Naive thymus-derived CD8-positive, alpha-beta T cell (primary cell): ENCODE results near the gene PPFIA2. TPM values are rescaled to one million over a fixed set of nuclear protein-coding genes. Genes with fewer than 3 reads are reported as not detected.
"Not testable (repeated sequence)": the region's sequence is repeated elsewhere in the genome, so short reads cannot be mapped to it uniquely, and the experiment has no call there.

Experiments used
- ATAC-seq, 2 donors: fragments of 150-1000 bp; cut with Tn5 transposase in 1 of 2; sonication (Bioruptor Pico), chemical (Tn5 transposase) in 1 of 2; 1 replicate in 1 of 2; 2 replicates in 1 of 2; pipeline ENCODE4 v1.10.0; 2021; ENCODE audit warnings: mild to moderate bottlenecking in 2 of 2, moderate library complexity in 2 of 2
- POLR2A ChIA-PET: fragments of 350-600 bp; sonication (Branson Sonifier 250); formaldehyde crosslinking; loops from one replicate; lab custom pipeline; 2021; ENCODE audit warnings: antibody characterized with exemption; lab: Charles Lee
- DNase-seq, 10 donors: peaks; one replicate each; pipeline versions ENCODE4 v3.0.0 to v3.0.0-alpha.2; 2020 to 2022
- H3K27ac Mint-ChIP-seq, 10 donors: one replicate each; pipeline ENCODE4 v1.8.0; 2020 to 2022; ENCODE audit warnings: mild to moderate bottlenecking in 10 of 10, mixed read lengths in 10 of 10, moderate library complexity in 4 of 10, inconsistent platforms in 1 of 10
- H3K27me3 Mint-ChIP-seq, 5 donors: one replicate each; pipeline ENCODE4 v1.8.0; 2021 to 2022; ENCODE audit warnings: mixed read lengths in 5 of 5
- H3K36me3 Mint-ChIP-seq, 3 donors: one replicate each; pipeline ENCODE4 v1.8.0; 2020 to 2022; ENCODE audit warnings: mixed read lengths in 3 of 3, mild to moderate bottlenecking in 2 of 3, inconsistent platforms in 1 of 3
- H3K4me1 Mint-ChIP-seq, 4 donors: one replicate each; pipeline ENCODE4 v1.8.0; 2021 to 2022; ENCODE audit warnings: mixed read lengths in 4 of 4
- H3K4me3 Mint-ChIP-seq, 10 donors: one replicate each; pipeline ENCODE4 v1.8.0; 2020 to 2022; ENCODE audit warnings: mild to moderate bottlenecking in 10 of 10, mixed read lengths in 10 of 10, moderate library complexity in 6 of 10, inconsistent platforms in 1 of 10
- H3K9me3 Mint-ChIP-seq, 9 donors: one replicate each; pipeline ENCODE4 v1.8.0; 2020 to 2022; ENCODE audit warnings: mixed read lengths in 9 of 9, mild to moderate bottlenecking in 3 of 9, inconsistent platforms in 1 of 9, moderate library complexity in 1 of 9
- polyA plus RNA-seq, 3 donors: library from polyadenylated mRNA; unstranded; fragments of 300-500 nt; fragmentation: Illumina TruSeq; gene quantifications; one replicate each; pipeline ENCODE4 v1.2.3, GENCODE V29; 2021
- total RNA-seq, 8 experiments: library from RNA in 2 of 8; stranded (reverse) in 2 of 8; gene quantifications; one replicate each; pipeline ENCODE4 v1.2.3 and lab custom pipeline; 2021 to 2026

PPFIA2 gene
- total and polyA plus RNA-seq, 5 experiments from 2014 or later, result not detected

- H3K4me3 Mint-ChIP-seq, result no peak overlapping the region
These were observed 35.8 kb downstream of the PPFIA2 start for GRCh38 chr12:81723361-81723760.

GRCh38 chr12:81722004-81722403 is 37.1 kb downstream of the PPFIA2 start:
- H3K27ac Mint-ChIP-seq, result no peak overlapping the region
- ATAC-seq (no peak), DNase-seq (no peak)
- H3K27me3 Mint-ChIP-seq, result peaks cover 3 to 20% (median 8%) of the 10 kb centered on the region in 5 donors
- no peaks in the 10 kb centered on the region for H3K9me3 Mint-ChIP-seq
- POLR2A ChIA-PET, result no interaction called here
- H3K4me3 Mint-ChIP-seq, result no peak overlapping the region
- no peaks in the 10 kb centered on the region for H3K36me3 Mint-ChIP-seq
- no peaks in the 10 kb centered on the region for H3K4me1 Mint-ChIP-seq

More at GRCh38 chr12:81723361-81723760, 35.8 kb downstream of the PPFIA2 start:
- POLR2A ChIA-PET, result no interaction called here
- Mint-ChIP-seq H3K36me3 (no peaks in the 10 kb centered on the region), H3K27me3 (peaks cover 3 to 20% (median 8%) of the 10 kb centered on the region in 5 donors), H3K9me3 (no peaks in the 10 kb centered on the region), H3K4me1 (no peaks in the 10 kb centered on the region), H3K27ac (no peak overlapping the region)
- ATAC-seq (no peak), DNase-seq (no peak)

- Mint-ChIP-seq H3K27ac (no peak overlapping the region), H3K4me1 (no peaks in the 10 kb centered on the region), H3K9me3 (no peaks in the 10 kb centered on the region), H3K4me3 (no peak overlapping the region), H3K36me3 (no peaks in the 10 kb centered on the region), H3K27me3 (peaks cover 3 to 10% (median 5%) of the 10 kb centered on the region in 5 donors)
- POLR2A ChIA-PET, result no interaction called here
- ATAC-seq, result no peak
- DNase-seq, result no peak
These were observed 40.5 kb downstream of the PPFIA2 start for GRCh38 chr12:81718616-81719015.

DNA sequence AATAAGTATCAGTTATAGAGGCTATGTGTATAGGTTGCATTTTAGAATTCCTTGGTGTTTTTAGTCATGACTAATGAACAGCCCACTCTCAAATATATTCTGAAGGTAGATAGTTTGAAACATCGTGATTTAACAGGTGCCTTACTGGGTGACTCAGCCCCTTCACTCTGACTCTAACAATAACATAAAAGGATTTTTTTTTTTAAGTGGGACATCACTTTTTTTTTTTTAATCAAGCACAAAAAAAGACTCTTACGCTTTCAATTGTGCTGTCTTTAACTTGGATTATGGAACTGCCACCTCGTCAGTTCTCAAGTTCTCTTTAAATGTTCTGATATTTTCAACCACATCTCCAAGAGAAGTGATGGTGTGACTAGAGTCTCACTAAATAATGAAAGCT is 46.6 kb downstream of the PPFIA2 start:
- ATAC-seq, result no peak
- H3K4me3 Mint-ChIP-seq, result no peak overlapping the region

DNA sequence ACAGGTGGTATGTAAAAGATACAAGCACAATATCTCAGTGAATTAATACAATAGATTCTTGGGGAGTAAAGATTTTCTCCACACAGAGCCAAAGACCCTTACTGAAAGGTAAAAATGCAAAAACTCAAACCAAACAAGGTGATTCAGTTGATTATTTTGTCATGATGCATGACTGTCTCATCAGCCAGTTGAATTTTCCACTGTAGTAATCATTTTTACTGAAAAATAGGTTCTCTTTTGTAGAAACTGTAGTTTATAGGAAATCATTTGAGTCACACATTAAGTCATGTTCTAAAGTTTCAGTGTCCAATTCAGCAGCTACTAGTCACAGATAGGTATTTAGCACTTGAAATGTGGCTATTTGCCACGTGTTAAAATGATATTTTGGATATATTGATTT is 53.6 kb downstream of the PPFIA2 start:
- DNase-seq (no peak), ATAC-seq (no peak)
- Mint-ChIP-seq H3K4me1 (no peaks in the 10 kb centered on the region), H3K27ac (no peak overlapping the region), H3K9me3 (peaks cover 0 to 3% (median 0%) of the 10 kb centered on the region in 9 donors), H3K36me3 (no peaks in the 10 kb centered on the region), H3K4me3 (no peak overlapping the region), H3K27me3 (peaks cover 0 to 10% (median 7%) of the 10 kb centered on the region in 5 donors)
- POLR2A ChIA-PET, result no interaction called here

More for the DNA sequence above, 46.6 kb downstream of the PPFIA2 start:
- DNase-seq, result no peak
- Mint-ChIP-seq H3K27ac (no peak overlapping the region), H3K4me1 (no peaks in the 10 kb centered on the region), H3K27me3 (peaks cover 0 to 5% (median 1%) of the 10 kb centered on the region in 5 donors), H3K36me3 (no peaks in the 10 kb centered on the region), H3K9me3 (no peaks in the 10 kb centered on the region)
- POLR2A ChIA-PET, result no interaction called here

DNA sequence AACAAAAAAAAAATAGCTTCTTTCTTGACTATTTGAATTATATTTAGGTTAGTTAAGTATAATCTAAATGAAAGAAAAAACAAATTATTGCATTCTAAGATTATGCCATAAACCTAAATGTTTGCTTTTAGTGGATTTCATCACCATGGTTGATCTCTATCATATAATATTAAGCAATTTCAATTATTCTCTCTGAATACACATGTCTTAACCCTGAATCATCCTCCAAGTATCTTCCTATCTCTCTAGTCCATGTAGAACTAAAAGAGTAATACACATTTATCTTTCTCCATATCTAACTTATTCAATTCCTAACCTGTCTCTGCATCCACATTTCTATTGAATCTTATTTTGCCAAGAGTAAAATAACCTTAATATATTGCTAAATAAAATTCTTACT is 59.6 kb downstream of the PPFIA2 start:
- Mint-ChIP-seq H3K4me3 (no peak overlapping the region), H3K27ac (no peak overlapping the region), H3K27me3 (peaks cover 0 to 13% (median 7%) of the 10 kb centered on the region in 5 donors), H3K4me1 (no peaks in the 10 kb centered on the region), H3K36me3 (no peaks in the 10 kb centered on the region), H3K9me3 (no peaks in the 10 kb centered on the region)
- POLR2A ChIA-PET, result no interaction called here
- no peak for DNase-seq
- no peak for ATAC-seq

DNA sequence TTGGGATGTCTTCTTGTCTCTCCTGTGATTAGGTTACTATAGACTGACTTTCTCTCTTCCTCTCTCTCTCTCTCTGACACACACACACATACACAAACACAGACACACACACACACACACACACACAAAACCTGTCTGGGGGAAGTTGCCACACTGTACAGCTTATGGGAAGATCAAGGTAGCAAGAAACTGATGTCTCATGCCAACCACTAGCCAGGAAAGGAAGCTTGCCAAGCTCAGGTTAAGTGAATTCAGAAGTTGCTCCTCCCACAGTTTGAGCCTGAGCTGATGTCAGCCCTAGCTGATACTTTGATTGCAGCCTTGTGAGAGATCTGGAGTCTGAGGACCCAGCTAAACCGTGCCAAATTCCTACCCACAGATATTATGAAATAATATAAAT is 67.1 kb downstream of the PPFIA2 start:
- Mint-ChIP-seq H3K36me3 (no peaks in the 10 kb centered on the region), H3K4me1 (no peaks in the 10 kb centered on the region), H3K27ac (no peak overlapping the region), H3K9me3 (no peaks in the 10 kb centered on the region), H3K27me3 (peaks cover 0 to 9% (median 0%) of the 10 kb centered on the region in 5 donors), H3K4me3 (no peak overlapping the region)
- POLR2A ChIA-PET, result no interaction called here
- DNase-seq (no peak), ATAC-seq (no peak)

DNA sequence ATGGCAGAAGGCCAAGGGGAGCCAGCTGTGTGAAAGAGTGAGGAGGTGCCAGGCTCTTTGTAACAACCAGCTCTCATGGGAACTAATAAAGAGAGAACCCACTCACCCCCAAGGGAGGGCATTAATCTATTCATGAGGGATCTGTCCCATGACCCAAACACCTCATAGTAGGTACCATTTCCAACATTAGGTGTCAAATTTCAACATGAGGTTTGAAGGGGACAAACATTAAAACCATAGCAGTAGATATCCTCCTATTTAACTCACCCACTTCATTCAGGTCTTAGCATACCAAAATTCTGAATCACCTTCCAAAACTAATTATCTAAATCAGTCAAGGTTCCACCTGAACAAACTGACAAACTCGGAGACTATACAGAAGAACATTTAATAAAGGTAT is 75.3 kb downstream of the PPFIA2 start:
- H3K4me3 Mint-ChIP-seq, result no peak overlapping the region
- ATAC-seq (no peak), DNase-seq (no peak)
- no peaks in the 10 kb centered on the region for H3K4me1 Mint-ChIP-seq
- H3K9me3 Mint-ChIP-seq, result no peaks in the 10 kb centered on the region
- POLR2A ChIA-PET, result no interaction called here
- no peaks in the 10 kb centered on the region for H3K36me3 Mint-ChIP-seq
- H3K27ac Mint-ChIP-seq, result no peak overlapping the region
- peaks cover 0 to 13% (median 8%) of the 10 kb centered on the region in 5 donors for H3K27me3 Mint-ChIP-seq

- POLR2A ChIA-PET, result no interaction called here
- ATAC-seq, result no peak
These were observed 79.5 kb downstream of the PPFIA2 start for GRCh38 chr12:81679614-81680013.

GRCh38 chr12:81670759-81671158 is 88.4 kb downstream of the PPFIA2 start:
- Mint-ChIP-seq H3K27me3 (peaks cover 0 to 5% (median 0%) of the 10 kb centered on the region in 5 donors), H3K36me3 (no peaks in the 10 kb centered on the region), H3K9me3 (peaks cover 0 to 2% (median 0%) of the 10 kb centered on the region in 9 donors), H3K27ac (no peak overlapping the region), H3K4me3 (no peak overlapping the region), H3K4me1 (no peaks in the 10 kb centered on the region)
- POLR2A ChIA-PET, result no interaction called here
- ATAC-seq (no peak), DNase-seq (no peak)

More at GRCh38 chr12:81679614-81680013, 79.5 kb downstream of the PPFIA2 start:
- H3K27me3 Mint-ChIP-seq, result peaks cover 0 to 10% (median 0%) of the 10 kb centered on the region in 5 donors
- no peaks in the 10 kb centered on the region for H3K4me1 Mint-ChIP-seq
- H3K27ac Mint-ChIP-seq, result no peak overlapping the region
- H3K4me3 Mint-ChIP-seq, result no peak overlapping the region
- DNase-seq, result no peak
- H3K9me3 Mint-ChIP-seq, result no peaks in the 10 kb centered on the region
- no peaks in the 10 kb centered on the region for H3K36me3 Mint-ChIP-seq

- no peaks in the 10 kb centered on the region for H3K4me1 Mint-ChIP-seq
- H3K9me3 Mint-ChIP-seq, result peaks cover 0 to 6% (median 0%) of the 10 kb centered on the region in 9 donors
- DNase-seq (no peak), ATAC-seq (no peak)
- peaks cover 0 to 4% (median 0%) of the 10 kb centered on the region in 5 donors for H3K27me3 Mint-ChIP-seq
- H3K27ac Mint-ChIP-seq, result no peak overlapping the region
- no peak overlapping the region for H3K4me3 Mint-ChIP-seq
- H3K36me3 Mint-ChIP-seq, result no peaks in the 10 kb centered on the region
- POLR2A ChIA-PET, result no interaction called here
These were observed 90.7 kb downstream of the PPFIA2 start for GRCh38 chr12:81668475-81668874.

- POLR2A ChIA-PET, result not testable (repeated sequence)
These were observed 99.8 kb downstream of the PPFIA2 start for GRCh38 chr12:81659310-81659709.

GRCh38 chr12:81644503-81644902 is 114.6 kb downstream of the PPFIA2 start:
- ATAC-seq, result peak; percentile 52 to 73

More at GRCh38 chr12:81659310-81659709, 99.8 kb downstream of the PPFIA2 start:
- not testable (repeated sequence) for H3K9me3 Mint-ChIP-seq, H3K4me1 Mint-ChIP-seq, DNase-seq, H3K27ac Mint-ChIP-seq, H3K4me3 Mint-ChIP-seq, H3K36me3 Mint-ChIP-seq, H3K27me3 Mint-ChIP-seq, ATAC-seq

DNA sequence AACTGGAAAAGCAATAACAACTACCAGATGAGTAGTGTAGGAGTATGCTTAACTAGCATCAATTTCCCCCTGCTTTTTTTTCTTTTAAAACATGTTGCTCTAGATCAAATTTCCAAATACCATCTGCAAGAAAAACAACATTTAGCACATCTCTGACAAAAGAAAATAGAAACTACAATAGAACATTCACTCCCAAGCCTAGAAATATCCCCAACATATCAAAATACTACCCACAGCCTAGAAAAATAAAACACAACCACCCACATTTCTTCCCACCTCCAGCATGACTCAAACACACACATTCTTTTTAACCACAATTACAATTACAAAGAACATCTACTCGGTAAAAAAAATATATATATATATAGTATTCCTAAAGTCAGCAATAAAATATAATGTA is 120.0 kb downstream of the PPFIA2 start:
- Mint-ChIP-seq H3K4me3 (no peak overlapping the region), H3K27me3 (peaks cover 6 to 30% (median 7%) of the 10 kb centered on the region in 5 donors), H3K4me1 (no peaks in the 10 kb centered on the region), H3K9me3 (no peaks in the 10 kb centered on the region), H3K27ac (no peak overlapping the region), H3K36me3 (no peaks in the 10 kb centered on the region)
- no peak for DNase-seq
- POLR2A ChIA-PET, result no interaction called here
- ATAC-seq, result no peak

More at GRCh38 chr12:81644503-81644902, 114.6 kb downstream of the PPFIA2 start:
- no peaks in the 10 kb centered on the region for H3K4me1 Mint-ChIP-seq
- no peak overlapping the region for H3K4me3 Mint-ChIP-seq
- H3K27me3 Mint-ChIP-seq, result peaks cover 2 to 36% (median 9%) of the 10 kb centered on the region in 5 donors
- no peaks in the 10 kb centered on the region for H3K36me3 Mint-ChIP-seq
- DNase-seq, result peak in 4 of 10 donors; percentile 1 to 58 (median 50)
- no peak overlapping the region for H3K27ac Mint-ChIP-seq
- H3K9me3 Mint-ChIP-seq, result no peaks in the 10 kb centered on the region
- POLR2A ChIA-PET, result interaction anchor here (1.2 kb wide), 1 partner anchor 713 kb away, joined by 3 read pairs; the partner anchor contains the start of genes CCDC59 and METTL25
